Activated T-helper 1 cell treated with anti-CD3 and anti-CD28 coated beads, Interleukin-12 subunit alpha, Interleukin-12 subunit beta, Interleukin-2, Interleukin-4 antibody, amounts not matched to agents 30 ng/mL and 10 ng/mL and 1 ng/mL, durations not matched to agents 14 hours and 24 hours and 36 hours (primary cell): Measurements from ENCODE around the gene IL1RL1. TPM values are rescaled to one million over a fixed set of nuclear protein-coding genes. Genes with fewer than 3 reads are reported as not detected.

Experiments
- DNase-seq: peaks from one replicate; pipeline ENCODE4 v3.0.0; 2021; ENCODE audit warnings: low spot score
- H3K27ac Mint-ChIP-seq: one replicate; pipeline ENCODE4 v1.8.0; 2021; ENCODE audit warnings: mild to moderate bottlenecking, mixed read lengths
- H3K27me3 Mint-ChIP-seq: one replicate; pipeline ENCODE4 v1.8.0; 2022; ENCODE audit warnings: mild to moderate bottlenecking, moderate library complexity, mixed read lengths; ENCODE audit not compliant: insufficient read depth
- H3K36me3 Mint-ChIP-seq: one replicate; pipeline ENCODE4 v1.8.0; 2021; ENCODE audit warnings: low read depth, mixed read lengths
- H3K4me1 Mint-ChIP-seq: one replicate; pipeline ENCODE4 v1.8.0; 2021; ENCODE audit warnings: low read depth, mixed read lengths
- H3K4me3 Mint-ChIP-seq: one replicate; pipeline ENCODE4 v1.8.0; 2021; ENCODE audit warnings: mild to moderate bottlenecking, moderate library complexity, mixed read lengths
- H3K9me3 Mint-ChIP-seq: one replicate; pipeline ENCODE4 v1.8.0; 2021; ENCODE audit warnings: mixed read lengths
- intact Hi-C: fragments of 100-400 bp; cut with micrococcal nuclease; formaldehyde crosslinking; loops from one replicate; pipeline ENCODE4 v1.15.1; 2024
- total RNA-seq: library from RNA; stranded (reverse); gene quantifications from 2 replicates; pipeline ENCODE4 v1.2.3, GENCODE V29; 2022

The IL1RL1 gene
- total RNA-seq, 1 donor from 2014 or later: 4.8 TPM

GRCh38 chr2:102396012-102396411 lies 84.6 kb downstream of the IL1RL1 start:
- no peak overlapping the region for H3K4me3 Mint-ChIP-seq
- H3K36me3 Mint-ChIP-seq: peaks cover 42% of the 10 kb centered on the region
- intact Hi-C loops: no loop called here
- DNase-seq: no peak
- no peak overlapping the region for H3K27ac Mint-ChIP-seq
- H3K4me1 Mint-ChIP-seq: peaks cover 43% of the 10 kb centered on the region
- H3K9me3 Mint-ChIP-seq: no peaks in the 10 kb centered on the region
- no peaks in the 10 kb centered on the region for H3K27me3 Mint-ChIP-seq

DNA sequence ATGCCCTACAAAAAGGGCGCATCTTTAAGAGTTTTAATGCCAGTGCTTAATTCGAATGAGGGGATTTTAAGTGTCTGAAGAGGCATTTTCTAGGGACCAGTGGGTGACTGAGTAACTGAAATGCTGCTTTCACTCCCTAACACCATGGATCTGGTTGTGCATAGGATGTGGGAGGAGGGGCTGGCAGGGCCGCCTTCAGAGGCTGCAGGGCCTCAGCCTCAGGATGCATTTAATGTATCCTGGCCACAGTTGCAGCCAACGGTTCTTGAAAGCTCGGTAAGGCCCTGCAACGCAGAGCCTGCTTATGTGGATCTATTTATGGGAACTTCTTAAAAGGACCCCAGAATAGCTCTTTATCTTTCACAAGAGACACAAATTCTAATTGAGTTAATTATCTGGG lies 85.8 kb downstream of the IL1RL1 start:
- Mint-ChIP-seq H3K27me3 (no peaks in the 10 kb centered on the region), H3K9me3 (no peaks in the 10 kb centered on the region), H3K27ac (no peak overlapping the region), H3K4me3 (no peak overlapping the region), H3K36me3 (peaks cover 39% of the 10 kb centered on the region), H3K4me1 (peaks cover 43% of the 10 kb centered on the region)
- no peak for DNase-seq
- intact Hi-C loops: no loop called here

DNA sequence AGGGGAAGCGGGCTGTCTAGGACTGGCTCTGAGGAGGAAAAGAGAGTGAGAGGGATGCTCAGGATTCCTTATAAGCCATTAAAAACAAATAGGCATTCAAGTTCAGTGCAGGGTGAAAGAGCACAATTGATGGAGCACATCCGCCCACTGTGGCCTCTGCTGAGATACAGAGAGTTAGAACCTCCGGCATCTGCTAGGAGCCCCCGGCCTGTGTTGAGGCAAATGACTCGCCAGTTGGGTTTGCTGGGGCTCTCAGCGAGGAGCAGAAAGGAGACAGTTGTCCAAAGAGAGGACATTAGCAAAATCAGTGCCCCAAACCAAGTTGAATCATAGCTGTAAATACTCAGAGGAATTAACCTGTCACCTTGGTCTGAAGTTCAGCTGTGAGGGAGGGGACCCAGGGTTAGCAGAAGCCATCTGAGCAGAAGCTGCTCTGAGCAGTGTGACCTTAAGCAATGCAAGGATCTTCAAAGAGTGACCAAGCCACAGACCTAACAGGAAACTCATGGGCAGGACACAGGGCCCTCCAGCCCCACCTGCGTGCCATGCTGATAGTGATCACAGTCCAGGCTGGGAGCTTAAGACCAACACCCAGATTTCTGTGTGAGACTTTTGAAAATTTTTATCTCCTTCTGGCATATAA lies 88.3 kb downstream of the IL1RL1 start:
- no peaks in the 10 kb centered on the region for H3K9me3 Mint-ChIP-seq
- H3K36me3 Mint-ChIP-seq: peaks cover 27% of the 10 kb centered on the region
- DNase-seq: no peak
- peaks cover 31% of the 10 kb centered on the region for H3K4me1 Mint-ChIP-seq
- no peak overlapping the region for H3K27ac Mint-ChIP-seq
- intact Hi-C loops: loop anchor here (2.0 kb wide), 1 partner anchor 19 kb away; no protein-coding TSS in a partner anchor
- no peak overlapping the region for H3K4me3 Mint-ChIP-seq
- no peaks in the 10 kb centered on the region for H3K27me3 Mint-ChIP-seq

- no peak for DNase-seq
- no peak overlapping the region for H3K27ac Mint-ChIP-seq
- peaks cover 31% of the 10 kb centered on the region for H3K4me1 Mint-ChIP-seq
- H3K36me3 Mint-ChIP-seq: peaks cover 25% of the 10 kb centered on the region
- H3K27me3 Mint-ChIP-seq: no peaks in the 10 kb centered on the region
- intact Hi-C loops: loop anchor here (2.0 kb wide), 1 partner anchor 17 kb away; no protein-coding TSS in a partner anchor
- H3K9me3 Mint-ChIP-seq: no peaks in the 10 kb centered on the region
- H3K4me3 Mint-ChIP-seq: no peak overlapping the region
Observed at GRCh38 chr2:102401456-102401855, 90.1 kb downstream of the IL1RL1 start.

Other genes with a start within 250 kb of the IL1RL1 start
- 1.5 and 2.4 TPM in 2 replicates for gene IL1R1, start 168.8 kb upstream of the IL1RL1 start, total RNA-seq
- gene IL1RL2, start 124.5 kb upstream of the IL1RL1 start, total RNA-seq: 0.16 TPM in 1 of 2 replicates, not detected in the other
- gene IL18R1, start 44.2 kb downstream of the IL1RL1 start, total RNA-seq: 57.8 and 61.3 TPM in 2 replicates
- 37.1 and 38.4 TPM in 2 replicates for gene IL18RAP, start 111.6 kb downstream of the IL1RL1 start, total RNA-seq
- 0.10 TPM in 1 of 2 replicates, not detected in the other for gene SLC9A4, start 161.7 kb downstream of the IL1RL1 start, total RNA-seq